HG02943 (cell line): ENCODE data around the gene STAC3.

Source experiments
- ATAC-seq: cut with Tn5 transposase; IDR thresholded peaks from one replicate; pipeline ENCODE4 v1.9.1; 2021; ENCODE audit warnings: mild to moderate bottlenecking, low read depth, moderate library complexity; ENCODE audit not compliant: unreplicated experiment

STAC3 gene

DNA sequence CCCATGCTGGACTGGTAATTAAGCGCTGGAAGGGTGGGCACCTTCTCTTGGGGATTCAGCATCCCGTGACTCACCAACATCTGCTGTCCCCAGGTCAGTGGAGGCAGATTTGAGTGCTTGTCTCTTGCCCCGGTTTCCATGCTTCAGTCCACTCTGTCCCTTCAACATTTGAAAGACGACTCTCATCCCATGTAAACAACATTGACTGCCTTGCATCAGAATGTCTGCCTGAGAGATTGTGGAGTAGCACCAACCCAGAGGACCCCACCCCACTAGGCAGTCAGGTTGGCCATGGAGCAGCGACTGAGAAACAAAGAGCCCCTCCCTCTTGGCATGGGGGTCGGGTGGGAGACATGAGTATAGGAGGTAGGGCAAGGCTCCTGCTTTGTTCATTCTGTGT lies 4.9 kb upstream of the STAC3 start:
- ATAC-seq: no peak

DNA sequence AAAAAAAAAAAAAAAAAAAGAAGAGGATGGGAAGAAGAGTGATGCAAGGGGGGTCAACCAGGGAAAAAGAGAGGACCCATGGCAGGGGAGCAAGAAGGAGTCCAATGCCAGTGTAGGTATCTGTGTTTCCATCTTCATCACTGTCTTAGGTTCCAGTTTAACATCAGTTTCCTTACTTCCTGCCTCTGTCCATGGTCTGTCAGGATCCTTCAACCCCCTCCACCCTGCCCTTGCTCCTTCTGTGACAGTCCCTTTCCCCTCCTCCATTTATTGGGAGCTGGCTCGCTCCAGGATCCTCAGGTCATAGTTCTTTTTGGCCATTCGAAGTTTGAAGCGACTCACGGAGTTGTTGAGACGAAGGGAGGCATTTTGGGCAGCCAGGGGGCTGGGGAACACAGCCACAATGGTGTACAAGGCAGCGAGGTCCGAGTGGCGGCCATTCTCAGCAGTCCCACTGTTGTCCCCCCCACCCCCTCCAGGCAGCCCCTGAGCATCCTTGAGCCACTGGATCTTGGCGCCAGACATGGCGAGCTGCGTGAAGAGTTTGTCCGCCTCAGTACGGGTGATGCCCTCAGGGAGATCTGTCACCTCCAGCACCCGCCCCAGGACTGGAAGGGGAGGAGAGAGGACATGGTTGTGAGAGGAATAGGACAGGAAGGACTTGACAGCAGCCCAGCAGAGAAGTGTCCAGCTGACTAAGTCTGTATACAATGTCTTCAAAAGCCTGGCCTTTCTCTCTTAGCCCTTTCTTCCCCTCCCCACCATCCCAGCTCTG lies 3.7 kb upstream of the STAC3 start:
- ATAC-seq: no peak

DNA sequence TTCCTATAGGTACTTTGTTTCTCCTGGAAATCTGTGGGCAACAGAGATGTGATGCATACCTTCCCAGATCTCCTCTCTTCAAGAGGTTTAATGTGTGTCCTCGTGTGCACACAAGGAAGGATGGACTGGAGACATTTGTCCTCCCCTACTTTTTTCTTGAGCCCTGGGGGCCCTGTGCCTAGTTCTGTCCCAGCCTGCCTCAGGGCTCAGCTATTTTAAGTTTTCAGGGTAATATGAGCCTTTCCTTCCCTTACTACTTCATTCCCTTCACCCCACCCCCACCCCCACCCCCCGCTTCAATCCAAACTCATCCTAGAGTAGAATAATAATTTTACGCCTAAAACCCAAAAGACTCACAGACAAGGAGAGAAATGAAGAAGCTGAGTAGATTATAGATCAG lies 446 bp downstream of the STAC3 start:
- ATAC-seq: no peak

GRCh38 chr12:57248934-57249742 lies 1.8 kb downstream of the STAC3 start:
- no peak for ATAC-seq

GRCh38 chr12:57247041-57247440 lies 3.9 kb downstream of the STAC3 start:
- ATAC-seq: no peak

DNA sequence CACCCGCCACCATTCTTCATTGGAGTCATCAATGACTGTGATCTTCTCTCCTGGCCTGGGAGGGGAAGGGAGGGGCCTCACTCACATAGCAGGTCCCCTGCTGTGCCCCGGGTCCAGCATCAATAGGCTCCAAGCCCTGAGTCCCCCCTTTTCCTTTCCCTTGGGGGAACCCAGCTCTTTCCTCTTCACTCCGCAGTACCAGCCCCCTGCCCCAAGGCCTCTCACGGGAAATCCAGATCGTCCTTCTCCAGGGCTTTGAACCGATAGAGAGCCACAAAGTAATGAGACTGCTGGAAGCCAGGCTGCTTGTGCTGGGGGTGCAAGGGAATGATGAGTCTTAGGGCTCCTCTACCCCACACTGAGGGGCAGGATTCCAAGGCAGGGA lies 6.7 kb downstream of the STAC3 start:
- ATAC-seq: no peak

DNA sequence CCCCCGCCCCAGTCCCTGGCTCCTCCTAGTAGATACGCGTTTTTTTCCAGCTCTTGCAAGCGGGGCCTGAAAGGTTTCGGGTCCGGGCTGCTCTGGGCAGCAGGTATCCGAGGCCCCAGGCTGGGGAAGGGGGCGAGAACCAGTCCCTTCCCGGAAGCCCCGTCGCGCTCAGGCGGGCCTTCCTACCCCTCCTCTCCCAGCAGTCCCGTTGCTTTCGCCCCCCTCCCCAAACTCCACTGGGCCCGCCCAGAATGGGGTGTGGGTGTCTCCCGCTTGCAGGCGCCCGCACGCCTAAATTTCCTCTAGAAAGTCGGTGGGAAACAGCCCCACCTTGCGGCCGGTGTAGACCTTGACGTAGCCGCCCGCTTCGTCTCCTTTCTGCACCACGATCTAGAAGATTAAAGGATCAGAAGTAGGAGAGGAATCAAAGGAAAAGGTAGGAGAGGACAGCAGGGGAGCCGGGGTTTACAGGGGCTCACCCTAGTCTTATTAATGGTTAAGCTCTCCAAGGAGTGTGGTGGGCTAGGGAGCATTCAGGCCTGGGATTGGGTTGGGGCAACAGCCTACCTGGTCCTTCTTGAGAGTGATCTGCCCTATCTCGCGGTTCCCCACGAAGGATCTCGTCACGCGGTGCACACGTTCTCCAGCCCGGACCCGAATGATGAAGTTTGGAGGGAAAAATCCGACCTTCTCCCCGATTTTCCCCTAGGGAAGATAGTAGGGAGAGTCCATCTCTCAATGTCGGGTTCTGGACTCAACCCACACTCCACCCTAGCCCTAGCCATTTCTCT lies 7.3 kb downstream of the STAC3 start:
- ATAC-seq: no peak

GRCh38 chr12:57242691-57243454 lies 8.1 kb downstream of the STAC3 start:
- peak; percentile 37 for ATAC-seq

DNA sequence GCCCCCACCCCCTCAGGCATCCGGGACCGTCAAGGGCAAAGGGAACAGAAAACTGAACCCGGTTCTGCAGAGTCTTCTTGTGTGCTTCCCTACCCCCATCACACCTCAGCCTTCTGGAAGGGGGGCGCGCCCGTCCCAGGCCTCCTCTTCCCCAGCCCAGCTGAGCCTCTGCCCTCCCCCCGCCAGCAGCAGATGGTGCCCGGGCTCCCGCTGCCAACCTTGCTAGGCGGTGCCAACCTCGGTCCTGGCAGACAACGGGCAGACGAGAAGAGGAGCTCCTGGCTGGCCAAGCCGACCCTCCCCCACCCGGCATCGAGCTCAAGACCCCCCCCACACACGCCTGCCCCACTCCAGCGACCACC lies 8.7 kb downstream of the STAC3 start:
- no peak for ATAC-seq

GRCh38 chr12:57241402-57242310 lies 9.3 kb downstream of the STAC3 start:
- no peak for ATAC-seq

- no peak for ATAC-seq
These were observed 10.0 kb downstream of the STAC3 start for GRCh38 chr12:57240926-57241401.

DNA sequence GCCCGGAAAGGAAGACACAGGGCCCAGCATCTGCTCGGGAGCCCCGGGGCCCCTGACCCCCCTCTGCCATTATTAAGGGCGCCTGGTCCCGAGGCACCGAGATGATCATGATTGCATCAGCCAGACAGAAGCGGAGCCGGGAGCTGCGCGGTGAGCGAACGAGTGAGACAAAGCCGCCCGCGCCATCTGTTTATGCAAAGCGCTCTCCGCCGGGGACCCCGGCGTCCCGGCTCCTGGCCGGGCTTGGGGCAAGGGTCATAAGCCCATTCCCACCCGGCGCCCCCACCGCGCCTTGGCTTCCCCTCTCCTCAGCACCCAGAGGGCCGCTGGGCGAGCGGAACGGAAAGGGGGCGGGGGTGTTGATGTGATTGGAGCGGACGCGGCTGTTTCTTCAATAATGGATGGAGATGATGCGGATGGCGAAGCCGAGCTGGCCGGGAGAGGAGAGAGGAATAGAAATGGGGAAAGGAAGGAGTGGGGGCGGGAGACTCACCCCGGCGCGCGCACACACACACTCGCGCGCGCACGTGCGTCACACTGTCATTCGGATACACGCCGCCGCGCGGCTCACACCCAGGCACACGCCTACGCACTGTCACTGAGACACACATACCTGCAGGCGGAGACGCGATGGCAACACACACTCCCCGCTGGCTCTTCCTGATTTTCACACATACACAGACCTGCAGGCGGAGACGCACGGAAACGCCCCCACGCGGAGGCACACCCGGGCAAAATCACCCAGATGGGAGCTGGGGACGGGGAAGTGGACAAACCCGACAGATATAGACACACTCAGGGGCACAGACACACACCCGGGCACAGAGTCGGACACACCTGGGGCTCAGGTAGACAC lies 10.7 kb downstream of the STAC3 start:
- no peak for ATAC-seq

- ATAC-seq: no peak
These were observed 11.4 kb downstream of the STAC3 start for GRCh38 chr12:57239587-57240065.

DNA sequence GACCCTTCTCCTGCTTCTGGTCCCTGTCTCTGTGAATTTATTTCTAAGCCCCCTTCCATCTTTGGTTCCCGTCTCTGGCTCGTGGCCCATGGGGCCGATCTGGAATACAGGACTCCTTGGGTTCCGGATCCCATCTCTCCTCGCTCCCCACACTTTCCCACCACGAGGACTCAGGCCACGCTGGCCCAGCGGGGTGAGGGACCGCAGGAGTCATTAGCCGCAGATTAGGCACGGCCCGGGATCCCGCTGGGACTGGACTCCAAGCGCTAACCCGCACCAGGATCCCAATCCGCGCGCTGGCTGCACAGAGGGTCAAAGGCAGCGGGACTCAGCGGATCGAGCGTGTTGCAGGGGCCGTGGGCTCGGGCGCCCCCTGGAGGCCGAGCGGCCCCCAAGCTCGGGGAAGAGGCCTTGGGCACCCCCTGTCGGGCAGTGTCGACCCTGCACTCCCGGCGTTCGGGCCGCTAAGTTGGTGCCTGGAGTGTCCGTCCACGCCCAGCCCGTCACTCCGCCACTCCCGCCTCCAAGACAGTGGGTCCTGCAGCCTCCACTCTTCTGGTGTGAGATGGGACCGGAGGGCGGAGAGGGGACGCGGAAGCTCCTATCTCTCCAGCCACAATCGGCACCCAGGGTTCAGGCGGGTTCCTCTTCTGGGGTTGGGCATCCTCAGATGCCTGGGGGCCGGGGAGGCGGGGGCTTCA lies 12.0 kb downstream of the STAC3 start:
- ATAC-seq: no peak

DNA sequence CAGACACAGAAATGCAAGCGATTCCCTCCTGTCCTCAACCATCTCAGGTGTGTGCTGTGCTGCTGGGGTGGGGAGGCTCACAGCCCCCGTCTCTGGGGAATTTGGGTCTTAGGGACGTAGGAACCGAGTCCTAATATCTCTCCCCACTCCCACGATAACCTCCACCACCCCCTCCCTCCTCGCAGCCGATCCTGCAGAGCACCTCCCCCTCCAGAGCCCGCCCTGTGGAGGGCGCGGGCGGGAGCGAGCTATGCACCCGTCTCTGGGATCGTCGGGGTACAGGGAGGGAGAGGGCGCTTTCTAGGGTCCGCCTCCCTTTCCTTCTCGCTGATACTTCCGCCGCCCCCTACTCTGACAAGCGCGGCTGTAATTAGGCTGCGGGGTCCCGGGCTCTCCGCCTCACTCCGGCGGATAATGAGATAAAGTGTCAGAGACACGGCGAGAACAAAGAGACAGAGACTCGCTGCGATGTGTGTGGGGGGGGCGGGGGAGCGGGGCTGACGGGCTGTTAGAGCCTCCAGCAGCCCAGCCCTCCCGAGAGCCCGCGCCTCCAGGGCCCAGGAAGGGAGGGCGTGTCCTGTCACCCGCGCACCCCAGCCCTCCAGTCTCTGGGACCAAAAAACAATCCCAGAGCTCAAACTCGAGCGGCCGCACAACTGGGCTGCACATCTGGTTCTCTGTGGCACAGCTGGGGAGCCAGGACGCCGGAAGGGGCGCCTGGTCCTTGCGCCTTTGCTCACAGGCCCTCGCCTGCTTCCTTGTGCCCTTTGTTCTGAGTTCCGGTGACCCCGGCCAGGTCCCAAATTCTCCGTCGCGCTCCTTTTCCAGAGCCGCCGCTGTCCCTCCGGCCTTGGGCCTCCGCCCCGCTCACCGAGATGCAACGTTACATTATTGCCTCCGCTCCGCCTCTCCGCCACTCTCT lies 12.8 kb downstream of the STAC3 start:
- no peak for ATAC-seq

GRCh38 chr12:57237596-57237931 lies 13.4 kb downstream of the STAC3 start:
- ATAC-seq: no peak
